Fibroblast of villous mesenchyme (primary cell): ENCODE results near the gene ATP8B1. TPM values are rescaled to one million over a fixed set of nuclear protein-coding genes. Genes with fewer than 3 reads are reported as not detected.
A peak's percentile ranks its signal among the peaks of the same experiment; 100 is the strongest.

Source experiments
- DNase-seq: peaks from one replicate; pipeline ENCODE4 v3.0.0-alpha.2; 2010; ENCODE audit warnings: low read depth
- H3K4me3 ChIP-seq: 2 replicates; pipeline ENCODE4 v1.5.1; 2011; ENCODE audit warnings: low read depth, mild to moderate bottlenecking, low read length
- total RNA-seq: library from RNA; depleted of rRNA; stranded (reverse); fragments of >200 nt; gene quantifications from 2 replicates; pipeline ENCODE4 v1.2.3, GENCODE V29; 2012
- TF ChIP-seq, protein P1 (sequence below): IDR thresholded peaks from 2 replicates; pipeline ENCODE4 v1.5.1; 2012; ENCODE audit warnings: low read depth, mild to moderate bottlenecking, low read length; ENCODE audit not compliant: insufficient read depth

ATP8B1 gene
- total RNA-seq, 1 donor = 26.3 TPM

DNA sequence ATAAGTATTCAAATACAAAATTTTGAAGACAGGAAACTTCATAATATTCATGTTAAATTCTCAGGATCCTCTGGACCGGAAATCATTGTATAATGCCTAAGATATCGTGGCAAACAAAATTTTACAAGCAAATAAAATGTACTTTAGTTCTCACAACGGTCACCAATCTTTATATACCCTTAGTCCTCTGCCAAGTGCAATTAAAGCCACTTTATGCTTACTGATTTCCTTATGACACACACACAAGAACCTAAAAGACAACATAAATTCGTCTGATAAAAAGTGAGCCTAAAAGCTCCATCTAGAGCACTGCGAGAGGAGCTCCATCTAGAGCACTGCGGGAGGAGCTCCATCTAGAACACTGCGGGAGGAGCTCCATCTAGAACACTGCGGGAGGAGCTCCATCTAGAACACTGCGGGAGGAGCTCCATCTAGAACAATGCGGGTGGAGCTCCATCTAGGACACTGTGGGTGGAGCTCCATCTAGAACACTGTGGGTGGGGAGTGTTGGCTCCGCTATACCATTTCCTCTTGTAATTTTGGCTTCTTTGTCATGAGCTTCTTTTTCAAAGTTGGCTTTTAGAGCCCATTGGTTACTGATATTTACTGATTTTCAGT lies 15.9 kb downstream of the ATP8B1 start:
- TF ChIP-seq, protein P1, sequence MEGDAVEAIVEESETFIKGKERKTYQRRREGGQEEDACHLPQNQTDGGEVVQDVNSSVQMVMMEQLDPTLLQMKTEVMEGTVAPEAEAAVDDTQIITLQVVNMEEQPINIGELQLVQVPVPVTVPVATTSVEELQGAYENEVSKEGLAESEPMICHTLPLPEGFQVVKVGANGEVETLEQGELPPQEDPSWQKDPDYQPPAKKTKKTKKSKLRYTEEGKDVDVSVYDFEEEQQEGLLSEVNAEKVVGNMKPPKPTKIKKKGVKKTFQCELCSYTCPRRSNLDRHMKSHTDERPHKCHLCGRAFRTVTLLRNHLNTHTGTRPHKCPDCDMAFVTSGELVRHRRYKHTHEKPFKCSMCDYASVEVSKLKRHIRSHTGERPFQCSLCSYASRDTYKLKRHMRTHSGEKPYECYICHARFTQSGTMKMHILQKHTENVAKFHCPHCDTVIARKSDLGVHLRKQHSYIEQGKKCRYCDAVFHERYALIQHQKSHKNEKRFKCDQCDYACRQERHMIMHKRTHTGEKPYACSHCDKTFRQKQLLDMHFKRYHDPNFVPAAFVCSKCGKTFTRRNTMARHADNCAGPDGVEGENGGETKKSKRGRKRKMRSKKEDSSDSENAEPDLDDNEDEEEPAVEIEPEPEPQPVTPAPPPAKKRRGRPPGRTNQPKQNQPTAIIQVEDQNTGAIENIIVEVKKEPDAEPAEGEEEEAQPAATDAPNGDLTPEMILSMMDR = no peak
- peak; percentile 57 for DNase-seq

DNA sequence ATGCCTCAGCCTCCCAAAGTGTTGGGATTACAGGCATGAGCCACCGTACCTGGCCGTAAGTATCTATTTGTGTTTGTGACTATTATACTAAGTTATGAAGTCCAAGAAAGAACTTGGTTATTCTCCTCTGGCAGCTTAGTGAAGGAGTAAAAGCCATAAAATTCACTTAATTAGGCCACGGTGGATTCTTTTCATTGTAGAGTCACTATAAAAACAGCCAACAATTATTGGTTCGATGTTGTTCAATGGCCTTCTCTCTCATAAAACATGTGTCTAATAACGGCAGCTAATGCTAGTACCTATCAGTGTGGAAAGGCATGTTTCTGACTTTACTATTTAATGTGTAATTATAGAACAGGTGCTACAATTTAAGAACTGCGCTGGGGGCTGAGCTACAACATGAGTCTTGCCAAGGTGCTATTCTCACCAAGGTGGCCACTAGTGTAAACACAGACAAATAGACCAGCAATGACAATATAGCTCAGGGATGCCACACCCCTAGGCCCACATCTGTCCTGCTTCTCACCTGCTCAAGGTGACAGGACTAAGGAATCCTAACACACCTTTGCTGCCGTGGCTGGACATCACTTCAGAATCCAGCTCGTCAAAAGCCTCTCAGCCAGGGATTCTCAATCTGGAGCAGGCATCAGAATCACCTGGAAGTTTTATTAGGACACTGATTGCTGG lies 17.2 kb downstream of the ATP8B1 start:
- no peak for DNase-seq
- TF ChIP-seq, protein P1 = no peak

More for the DNA sequence above, 15.9 kb downstream of the ATP8B1 start:
- no peak overlapping the region for H3K4me3 ChIP-seq

DNA sequence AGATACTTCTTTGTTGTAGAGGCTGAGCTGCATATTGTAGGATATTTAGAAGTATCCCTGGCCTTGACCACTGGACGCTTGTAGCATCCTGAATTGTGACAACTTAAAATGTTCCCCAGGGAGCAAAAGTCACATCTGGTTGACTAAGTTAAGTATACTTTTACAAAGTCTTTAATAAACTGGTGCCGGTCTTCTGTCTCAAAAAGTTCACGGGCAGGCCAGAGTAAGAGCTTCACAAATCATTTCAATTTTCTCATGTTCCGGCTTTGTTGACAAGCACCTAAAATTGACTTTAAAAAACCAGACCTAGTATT lies 18.4 kb downstream of the ATP8B1 start:
- H3K4me3 ChIP-seq = no peak overlapping the region
- DNase-seq = no peak
- TF ChIP-seq, protein P1 = no peak

More for the DNA sequence above, 17.2 kb downstream of the ATP8B1 start:
- H3K4me3 ChIP-seq = no peak overlapping the region

DNA sequence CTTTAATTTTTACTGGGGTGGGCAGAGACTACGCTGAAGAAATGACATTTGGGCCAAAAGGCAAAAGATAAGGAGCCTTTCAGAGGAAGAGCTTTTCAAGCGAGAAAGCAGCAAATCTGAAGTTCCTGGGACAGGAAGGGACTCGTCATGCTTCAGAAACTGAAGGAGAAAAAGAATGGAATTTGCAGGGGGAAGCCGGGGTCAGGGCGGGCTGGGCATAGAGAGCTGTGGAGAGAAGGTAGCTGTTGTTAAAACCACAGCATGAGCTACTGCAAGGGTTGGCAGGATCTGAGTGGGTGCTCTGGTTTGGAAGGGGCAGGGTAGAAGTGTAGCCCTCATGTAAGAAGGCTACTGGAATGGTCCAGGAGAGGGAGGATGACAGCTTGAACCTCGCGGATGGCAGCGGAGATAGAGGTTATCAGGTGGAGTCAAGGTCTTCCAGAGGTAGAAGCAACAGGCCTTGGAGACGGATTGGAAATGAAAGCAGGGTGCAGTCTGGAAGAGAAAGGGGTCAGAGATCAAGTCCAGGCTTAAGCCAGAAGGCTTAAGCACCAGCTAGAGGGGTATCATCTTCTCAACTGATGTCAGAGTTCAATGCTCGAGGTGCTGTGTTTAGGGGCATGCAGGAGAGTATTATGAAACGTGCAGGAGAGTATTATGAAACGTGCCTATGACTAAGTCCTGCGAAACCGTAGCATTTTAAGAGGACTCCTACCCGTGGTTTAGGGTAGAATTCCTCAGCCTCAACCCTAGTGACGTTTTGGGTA lies 18.9 kb downstream of the ATP8B1 start:
- no peak overlapping the region for H3K4me3 ChIP-seq
- TF ChIP-seq, protein P1 = no peak
- DNase-seq = peak; percentile 93

DNA sequence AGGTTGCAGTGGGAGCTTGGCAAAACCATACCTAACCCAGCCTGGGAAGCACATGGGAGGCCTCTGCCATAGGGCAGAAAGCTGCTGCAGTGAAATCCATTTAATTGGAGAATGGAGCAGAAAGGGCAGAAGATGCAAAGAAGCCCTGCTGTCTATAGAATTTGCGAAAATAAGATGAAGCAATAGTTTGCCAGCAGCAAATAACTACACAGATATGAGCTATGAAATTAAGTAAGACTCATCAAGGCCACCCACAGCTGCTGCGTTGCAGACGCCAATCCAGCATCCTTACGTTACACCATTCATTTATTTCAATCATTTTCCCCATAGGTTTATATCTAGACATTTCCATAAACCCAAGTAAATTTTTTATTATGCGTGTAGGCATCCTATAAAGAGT lies 21.1 kb downstream of the ATP8B1 start:
- H3K4me3 ChIP-seq = no peak overlapping the region
- TF ChIP-seq, protein P1 = no peak
- no peak for DNase-seq

DNA sequence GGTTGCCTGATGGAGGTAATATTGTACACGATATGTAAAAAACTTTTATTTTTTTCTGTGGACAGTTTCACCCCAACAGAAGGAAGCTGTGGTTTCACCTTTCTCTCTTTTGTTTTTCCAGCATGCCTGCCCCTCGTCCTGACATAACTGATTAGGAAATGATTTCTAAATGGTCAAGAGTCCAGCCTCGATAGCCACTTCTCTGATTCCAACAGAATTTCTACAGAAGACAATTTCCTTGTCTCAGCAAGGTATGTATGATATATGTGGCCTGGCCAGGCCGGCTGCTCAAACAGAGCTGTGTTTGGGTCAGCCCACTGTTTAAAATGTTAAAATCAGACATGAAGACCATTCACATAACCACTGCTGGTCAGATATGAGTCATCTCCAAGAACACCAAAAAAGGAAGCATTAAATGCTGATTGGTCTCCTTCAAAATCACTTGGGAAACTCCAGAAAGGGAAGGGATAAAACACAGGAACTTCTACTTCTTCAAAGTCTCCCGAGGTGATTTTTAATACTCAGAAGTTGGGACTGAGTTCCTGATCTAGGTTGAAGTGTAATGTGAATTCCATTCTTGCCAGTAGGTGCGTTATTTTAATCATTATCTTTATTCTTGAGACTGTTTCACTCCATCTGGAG lies 22.3 kb downstream of the ATP8B1 start:
- peak; percentile 88 for DNase-seq
- no peak overlapping the region for H3K4me3 ChIP-seq
- TF ChIP-seq, protein P1 = no peak
